GM12878 (cell line): ENCODE measurements around the gene SDK2.

Experiments used
- JUNB ChIP-seq: IDR thresholded peaks from 2 replicates; pipeline ENCODE4 v1.6.1; 2016; ENCODE audit warnings: antibody characterized with exemption, mild to moderate bottlenecking
- KDM1A ChIP-seq: fragments of 200-600 bp; sonication (generic); IDR thresholded peaks from 2 replicates; pipeline ENCODE4 v1.6.1; 2016; ENCODE audit warnings: borderline replicate concordance
- NRF1 ChIP-seq: conservative IDR thresholded peaks from 2 replicates; pipeline ENCODE4 v1.6.1; 2011; ENCODE audit warnings: mild to moderate bottlenecking, low read depth, low read length, improper control_type of control experiment
- YY1 ChIP-seq: IDR thresholded peaks from 2 replicates; pipeline ENCODE4 v1.6.1; 2011; ENCODE audit warnings: low read depth, mild to moderate bottlenecking, low read length

- TF ChIP-seq YY1 (no peak), KDM1A (no peak), NRF1 (no peak), JUNB (no peak)
These were observed 55.9 kb downstream of the SDK2 start for GRCh38 chr17:73588301-73588846.
